Measurements from ENCODE around the gene RGS3.

- no peak for TF ChIP-seq POLR2AphosphoS5 (IDR thresholded peaks at IDR 0.05; ENCODE audit: low read depth, low read length)
- TF ChIP-seq POLR2A (IDR thresholded peaks at IDR 0.05; ENCODE audit: low read depth, low read length) = no peak
Observed at GRCh38 chr9:113559834-113560800, 96.6 kb downstream of the RGS3 start.
